HG02973 (cell line): ENCODE measurements around the gene GOLGA6A.
"Not testable (repeated sequence)": the region's sequence is repeated elsewhere in the genome, so short reads cannot be mapped to it uniquely, and the experiment has no call there.

Experiments used
- ATAC-seq: cut with Tn5 transposase; IDR thresholded peaks from one replicate; pipeline ENCODE4 v1.9.1; 2021; ENCODE audit warnings: moderate library complexity; ENCODE audit not compliant: unreplicated experiment

GOLGA6A gene

DNA sequence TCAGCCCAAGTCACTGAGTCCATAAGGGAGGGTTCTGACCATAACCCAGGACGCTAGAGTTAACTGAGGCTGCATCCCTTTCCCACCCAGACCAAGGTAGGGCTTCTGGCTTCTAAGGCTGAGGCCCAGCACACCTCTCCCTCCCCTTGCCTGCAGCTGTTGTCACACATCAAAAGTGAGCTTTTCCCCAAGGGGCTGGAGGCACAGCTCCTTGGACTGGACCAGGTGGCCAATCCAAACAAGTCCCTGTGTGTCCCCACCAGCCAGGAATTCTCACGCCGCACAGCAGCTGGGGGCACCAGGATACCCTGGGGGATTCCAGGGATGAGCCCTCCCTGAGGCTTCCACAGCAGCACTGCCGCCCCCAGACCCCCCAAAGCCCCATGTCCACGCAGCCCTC lies 25.8 kb upstream of the GOLGA6A start:
- ATAC-seq = no peak

DNA sequence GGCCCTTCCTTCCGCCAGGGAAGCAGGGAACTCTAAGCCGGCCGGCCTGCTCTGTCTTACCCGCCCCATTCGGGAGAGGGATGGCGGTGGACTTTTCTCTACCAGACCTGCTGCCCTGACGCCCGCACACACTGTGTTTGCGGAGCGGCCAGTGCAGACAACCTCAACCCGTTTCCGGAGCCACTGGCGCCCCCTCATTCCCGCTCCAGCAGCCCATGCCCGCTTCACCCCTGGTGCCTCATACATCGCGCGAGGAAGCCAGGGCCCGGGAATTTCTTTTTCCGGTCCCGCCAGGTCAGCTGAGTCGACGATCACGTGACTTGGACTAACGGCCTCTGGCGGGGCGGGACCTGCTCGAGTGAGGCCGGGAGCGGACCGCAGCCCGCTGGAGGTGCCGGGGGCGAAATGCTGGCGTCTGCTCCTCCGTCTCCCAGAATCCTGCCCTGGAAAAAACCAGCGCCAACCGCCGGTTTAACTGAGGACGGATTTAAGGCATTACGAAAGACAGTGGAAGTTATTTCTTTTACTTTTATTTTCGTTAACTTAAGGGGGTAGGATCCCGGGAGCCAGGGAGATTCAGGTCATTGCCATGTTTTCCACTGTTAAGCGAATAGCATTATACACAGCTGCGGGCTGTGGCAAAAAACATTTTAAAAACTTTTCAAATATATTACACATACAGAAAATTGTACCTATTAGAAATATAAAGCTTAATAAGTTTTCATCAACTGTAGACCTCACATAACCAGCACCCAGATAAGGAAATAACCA lies 17.8 kb upstream of the GOLGA6A start:
- peak; percentile 71 for ATAC-seq

DNA sequence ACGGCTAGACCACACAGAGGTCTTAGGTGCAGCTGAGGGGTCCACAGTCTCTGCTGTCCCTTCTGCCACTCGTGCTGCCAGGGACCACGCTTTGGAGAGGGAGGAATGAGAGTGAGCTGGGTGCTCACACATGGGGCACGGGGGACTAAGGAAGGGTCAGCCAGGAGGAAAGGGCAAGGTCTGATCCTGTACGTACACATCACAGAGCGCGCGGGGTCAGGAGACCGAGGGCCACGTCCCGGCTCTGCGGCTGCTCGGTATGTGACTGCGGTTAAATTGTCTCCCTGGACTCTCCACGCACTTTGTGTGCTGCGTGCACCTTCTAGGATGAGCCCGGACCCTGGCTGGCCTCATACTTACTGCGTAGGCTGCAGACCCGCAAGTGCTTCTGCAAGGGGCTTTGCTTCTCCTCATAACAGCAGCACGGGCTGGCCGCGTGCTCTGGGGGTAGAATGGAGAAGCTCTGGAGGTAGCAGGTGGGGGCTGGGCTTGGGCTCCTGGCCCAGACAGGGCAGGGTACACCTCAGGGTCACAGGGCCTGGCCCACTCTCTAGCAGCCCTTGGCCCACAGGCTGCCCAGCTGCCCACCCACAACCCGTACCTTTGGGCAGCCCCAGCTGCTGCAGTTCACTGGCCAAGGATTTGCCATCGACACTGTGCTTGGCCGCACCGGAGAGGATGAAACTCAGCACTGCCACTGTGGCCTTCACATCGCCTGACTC lies 14.6 kb upstream of the GOLGA6A start:
- not testable (repeated sequence) for ATAC-seq

DNA sequence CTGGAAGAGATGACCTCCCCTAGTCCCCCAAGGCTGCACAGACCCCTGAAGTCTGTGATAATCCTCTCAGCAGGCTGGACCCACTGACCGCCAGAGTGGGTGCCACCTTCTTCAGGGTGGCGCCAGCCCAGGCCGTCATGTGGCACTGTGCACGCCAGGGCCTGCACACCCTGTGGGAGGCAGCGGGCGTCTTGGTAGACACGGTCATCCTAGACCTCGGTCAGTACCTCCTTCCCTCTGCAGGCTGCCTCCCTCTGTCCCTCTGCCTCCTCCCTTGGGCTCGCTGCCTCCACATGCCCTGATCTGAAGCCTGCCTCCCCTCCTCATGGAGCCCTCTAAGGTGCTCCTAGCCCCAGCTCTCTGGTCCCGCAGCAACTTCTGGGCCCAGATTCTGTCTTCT lies 13.3 kb upstream of the GOLGA6A start:
- not testable (repeated sequence) for ATAC-seq

DNA sequence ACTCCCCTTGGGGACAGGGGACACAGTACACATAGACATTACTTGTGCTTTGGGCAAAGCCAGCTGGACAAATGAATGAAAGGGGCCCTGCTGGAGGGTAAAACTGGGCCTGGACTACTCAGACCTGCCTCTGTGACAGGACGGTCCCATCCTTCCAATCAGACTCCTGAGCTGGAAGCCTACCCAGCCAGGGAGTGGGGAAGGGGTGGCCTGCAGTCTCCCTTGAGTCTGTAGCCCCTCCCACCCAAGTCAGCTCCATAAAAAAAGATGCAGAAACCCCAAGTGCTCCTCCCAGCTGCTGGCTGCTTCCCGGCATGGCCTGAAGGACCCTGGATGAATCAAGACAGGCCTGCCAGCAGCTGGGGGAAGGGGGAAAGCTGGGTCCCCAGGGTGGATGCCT lies 12.2 kb upstream of the GOLGA6A start:
- ATAC-seq = not testable (repeated sequence)

DNA sequence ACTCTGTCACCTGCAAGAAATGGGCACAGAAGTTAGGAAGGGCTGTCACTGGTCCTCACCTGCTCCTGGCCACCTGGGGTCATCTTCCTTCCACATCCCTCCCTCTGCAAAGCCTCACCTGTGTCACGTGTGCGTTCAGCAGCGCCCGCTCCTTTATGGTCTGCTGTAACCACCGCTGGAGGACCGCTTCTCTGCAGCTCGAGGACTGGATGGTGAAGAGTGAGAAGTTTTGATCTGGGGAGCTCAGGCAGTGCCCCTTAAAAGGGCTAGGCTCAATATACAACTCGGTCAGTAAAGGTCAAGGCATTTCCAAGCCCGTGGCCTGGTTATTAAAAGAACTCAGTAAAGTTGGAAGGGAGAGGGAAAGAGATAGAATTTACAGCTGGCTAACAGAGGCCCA lies 6.6 kb downstream of the GOLGA6A start:
- not testable (repeated sequence) for ATAC-seq

DNA sequence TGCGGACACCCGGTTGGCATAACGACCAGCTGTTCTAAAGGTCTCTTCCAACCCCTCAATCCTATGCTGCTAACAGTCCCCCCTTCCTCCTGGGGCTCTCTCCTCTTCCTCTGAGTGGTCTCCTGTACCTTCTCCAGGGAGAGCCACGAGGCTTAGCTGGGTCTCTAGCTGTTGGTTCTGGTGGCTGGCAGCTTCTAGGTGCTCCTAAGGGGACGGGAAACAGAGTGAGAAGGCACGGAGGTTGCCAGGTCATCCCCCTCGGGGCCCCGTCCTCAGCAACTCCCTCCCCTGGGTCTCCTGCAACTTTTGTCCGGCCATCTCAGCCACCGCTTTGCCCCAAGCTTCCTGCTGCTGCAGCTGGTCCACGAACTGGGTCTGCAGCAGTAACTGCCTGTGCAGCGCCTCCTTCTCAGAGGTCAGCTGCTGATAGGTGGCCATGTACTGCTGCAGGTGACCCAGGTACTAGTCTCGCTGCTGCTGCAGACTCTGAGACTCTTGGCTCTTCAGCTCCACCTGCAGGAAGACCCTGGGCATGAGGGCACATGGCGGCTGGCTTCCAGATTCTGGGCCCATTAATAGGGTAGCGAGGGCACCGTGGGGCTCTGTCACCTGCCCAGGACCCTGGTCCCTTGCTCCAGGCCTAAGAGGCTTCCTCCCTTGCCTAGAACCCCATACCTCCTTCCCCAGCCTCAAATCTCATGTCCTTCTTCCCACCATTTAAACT lies 9.6 kb downstream of the GOLGA6A start:
- not testable (repeated sequence) for ATAC-seq

DNA sequence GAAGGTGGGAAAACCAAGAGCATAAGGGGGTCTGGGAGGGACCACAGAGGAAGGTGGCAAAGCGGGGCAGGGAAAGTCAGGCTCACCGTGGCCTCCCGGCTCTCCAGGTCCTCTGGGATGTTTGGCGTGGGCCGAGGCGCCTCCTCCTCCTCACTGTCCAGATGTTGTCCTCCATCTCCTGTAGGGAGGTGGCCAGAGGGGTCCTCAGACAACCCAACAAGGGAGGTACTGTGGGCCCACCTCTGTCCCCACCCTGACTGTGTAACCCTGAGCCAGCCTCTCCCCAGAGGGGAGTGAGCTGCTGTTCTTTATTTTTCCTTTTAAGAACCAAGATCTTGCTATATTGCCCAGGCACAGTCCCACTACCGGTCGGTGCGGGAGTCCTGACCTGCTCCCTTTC lies 10.2 kb downstream of the GOLGA6A start:
- ATAC-seq = not testable (repeated sequence)

DNA sequence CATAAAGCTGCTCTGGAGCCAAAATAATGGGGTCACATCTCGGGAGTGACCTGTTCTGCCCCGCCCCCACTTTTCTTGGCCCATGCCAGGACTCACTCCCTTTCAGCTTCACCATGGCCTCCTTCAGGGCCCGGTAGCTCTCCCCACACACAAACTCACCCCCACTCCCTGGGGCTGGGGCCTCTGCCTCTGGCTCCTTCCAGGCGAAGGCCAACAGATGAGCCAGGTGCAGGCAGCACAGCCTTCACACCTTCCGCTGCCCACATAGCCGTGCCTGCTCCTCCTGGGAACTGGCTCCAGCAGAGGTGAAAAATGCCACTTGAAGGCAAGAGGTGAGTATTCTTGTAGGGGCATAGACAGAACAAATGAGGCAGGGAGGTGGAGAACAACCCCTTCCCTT lies 10.7 kb downstream of the GOLGA6A start:
- ATAC-seq = not testable (repeated sequence)

DNA sequence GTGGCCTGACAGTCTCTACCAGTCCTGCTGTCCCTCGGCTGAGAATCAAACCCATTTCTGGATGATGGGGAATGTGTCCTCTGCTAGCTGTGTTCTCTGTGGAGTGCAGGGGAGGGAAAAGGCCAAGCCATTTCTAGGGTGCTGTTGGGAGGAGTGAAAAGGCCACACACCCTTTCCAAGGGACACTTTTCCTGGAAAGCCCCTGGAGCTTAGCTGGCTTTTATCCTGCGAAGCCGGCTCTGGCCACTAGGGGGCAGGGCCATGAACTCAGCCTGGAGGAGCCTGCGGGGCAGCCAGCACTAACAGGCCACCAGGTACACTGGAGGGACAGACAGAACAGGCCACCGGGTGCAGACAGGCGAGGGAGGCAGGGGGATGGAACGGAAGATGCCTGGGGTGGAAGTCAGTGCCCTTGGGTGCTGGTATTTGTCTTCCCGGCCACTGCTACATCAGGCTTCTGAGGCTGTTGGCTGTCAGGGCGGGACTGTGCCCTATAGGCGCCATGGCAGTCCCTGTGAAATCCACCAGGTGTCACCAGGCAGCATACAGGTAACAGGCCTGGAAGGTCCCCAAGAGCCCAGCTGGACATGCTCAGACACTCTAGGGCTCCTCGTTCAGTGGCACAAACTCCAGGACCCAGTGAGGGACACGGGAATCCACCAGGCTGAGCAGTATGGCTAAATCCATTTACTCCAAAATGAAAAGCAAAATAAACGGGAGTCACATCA lies 16.5 kb downstream of the GOLGA6A start:
- ATAC-seq = peak; percentile 45

DNA sequence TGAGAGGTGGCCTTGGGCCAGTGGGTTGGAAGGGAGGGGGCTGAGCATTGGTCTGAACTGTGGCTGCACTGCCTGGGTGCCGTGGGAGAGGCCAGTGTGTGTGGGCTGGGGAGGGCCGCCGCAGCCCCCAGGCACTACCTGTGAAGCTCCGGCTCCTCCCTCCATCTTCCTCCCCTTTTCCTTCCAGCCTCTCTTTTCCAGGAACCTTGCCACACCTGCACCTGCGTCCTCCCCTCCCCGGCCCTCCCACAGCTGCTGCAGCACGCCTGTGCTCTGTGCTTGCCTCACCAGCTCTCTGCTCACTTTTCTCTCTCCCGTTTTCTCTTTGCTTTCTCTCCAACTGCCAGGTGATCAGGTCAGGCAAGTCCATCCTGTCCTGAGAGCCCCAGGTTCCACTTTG lies 17.5 kb downstream of the GOLGA6A start:
- not testable (repeated sequence) for ATAC-seq

DNA sequence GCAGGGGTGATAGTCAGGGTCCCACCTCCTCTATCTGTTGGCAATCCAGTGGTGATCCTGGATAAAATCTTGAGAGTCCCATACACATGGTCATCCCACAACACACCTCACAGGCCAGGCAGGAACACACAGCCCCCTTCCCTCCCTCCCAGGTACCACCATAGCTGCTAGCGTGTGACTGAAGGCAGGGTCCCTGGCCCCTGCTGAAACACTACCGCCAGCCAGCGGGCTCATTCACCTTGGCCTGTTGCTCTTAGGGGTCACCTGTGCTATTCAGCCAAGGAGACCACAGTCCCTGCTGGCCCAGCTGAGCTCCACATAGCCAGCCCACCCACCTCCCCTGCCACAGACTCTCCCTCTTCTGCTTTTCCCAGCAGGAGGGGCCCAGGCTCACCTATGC lies 18.2 kb downstream of the GOLGA6A start:
- not testable (repeated sequence) for ATAC-seq

DNA sequence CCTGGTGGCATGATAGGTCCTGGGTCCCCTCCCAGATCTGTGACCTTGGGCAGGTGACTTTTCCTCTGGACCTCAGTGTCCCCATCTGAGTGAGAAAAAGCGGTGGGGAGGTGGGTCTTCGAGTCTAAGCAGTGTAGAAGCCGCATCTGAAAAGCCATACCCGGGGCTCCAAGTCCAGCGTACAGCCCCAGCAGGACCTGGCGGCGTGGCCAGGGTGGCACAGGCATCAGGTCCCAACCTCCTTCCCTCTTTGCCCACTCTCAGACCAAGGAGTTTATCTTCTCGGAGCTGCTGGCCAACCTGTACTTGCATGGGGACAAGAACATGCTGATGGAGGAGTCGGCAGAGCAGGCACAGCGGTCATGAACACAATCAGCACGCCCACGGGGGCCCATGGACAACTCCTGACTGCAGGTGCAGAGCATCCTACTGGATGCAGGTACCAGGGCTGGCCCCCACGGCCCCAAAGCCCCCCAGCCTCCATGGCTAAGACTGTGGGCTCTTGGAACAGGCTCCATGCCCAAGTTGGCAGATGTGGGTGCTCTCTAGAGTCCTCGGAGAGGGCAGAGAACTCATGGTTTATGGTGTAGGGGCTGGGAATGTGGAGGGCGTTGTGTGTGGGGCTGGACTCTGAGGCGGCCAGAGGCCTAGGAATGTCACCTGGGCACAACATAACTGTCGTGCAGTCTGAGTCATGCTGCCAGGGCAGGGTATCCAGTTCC lies 18.8 kb downstream of the GOLGA6A start:
- not testable (repeated sequence) for ATAC-seq

DNA sequence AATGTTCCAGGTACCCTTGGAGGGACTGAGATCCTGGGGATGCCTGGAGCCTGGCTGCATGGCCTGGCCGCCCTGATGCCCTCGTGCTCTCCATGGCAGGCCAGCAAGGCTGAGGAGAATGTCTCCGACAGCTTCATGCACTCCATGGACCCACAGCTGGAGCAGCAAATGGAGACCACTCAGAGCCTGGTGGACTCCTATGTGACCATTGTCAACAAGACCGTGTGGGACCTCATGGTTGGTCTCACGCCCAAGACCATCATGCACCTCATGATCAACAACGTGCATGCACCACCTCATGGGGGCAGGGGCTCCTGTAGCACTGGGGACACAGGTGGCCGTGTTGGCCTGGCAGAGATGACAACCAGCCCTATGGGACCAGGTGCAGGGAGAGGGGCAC lies 19.7 kb downstream of the GOLGA6A start:
- no peak for ATAC-seq

DNA sequence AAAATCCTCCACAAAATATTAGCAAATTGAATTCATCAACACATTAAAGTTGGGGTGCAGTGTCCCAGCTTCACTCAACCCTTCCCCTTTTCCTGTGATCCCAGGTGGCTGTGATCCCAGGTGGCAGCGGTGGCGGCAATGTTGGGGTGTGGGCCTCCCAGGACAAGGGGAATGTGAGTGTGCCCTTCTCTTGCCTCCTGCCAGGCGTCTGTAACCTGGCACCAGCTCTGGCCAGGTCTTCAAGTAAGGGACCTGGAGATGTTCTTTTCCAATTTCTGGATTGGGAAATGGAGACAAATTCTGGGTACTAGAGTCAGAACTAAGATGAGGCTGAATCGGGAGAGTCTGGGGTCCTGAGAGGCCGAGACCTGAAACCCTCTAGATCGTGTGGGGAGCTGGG lies 20.1 kb downstream of the GOLGA6A start:
- ATAC-seq = no peak

DNA sequence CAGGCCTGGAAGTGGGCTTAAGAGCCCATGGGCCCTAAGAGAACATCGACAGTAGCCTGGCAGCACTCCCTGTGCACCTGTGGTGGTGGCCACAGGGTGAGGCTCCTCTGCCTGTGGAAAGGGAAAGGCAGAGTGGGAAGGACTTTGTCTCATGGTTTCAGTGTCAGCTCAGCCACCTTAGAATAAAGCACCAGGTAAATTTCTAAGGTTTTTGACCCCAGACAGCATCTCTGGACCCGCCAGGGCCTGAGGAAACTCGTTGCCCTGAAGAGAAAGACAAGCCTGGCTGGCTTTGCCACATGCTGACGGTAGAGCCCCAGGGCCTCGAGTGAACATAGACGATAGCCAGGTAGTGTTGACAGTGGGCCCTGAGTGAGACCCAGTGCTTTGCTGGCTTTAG lies 22.1 kb downstream of the GOLGA6A start:
- ATAC-seq = no peak

DNA sequence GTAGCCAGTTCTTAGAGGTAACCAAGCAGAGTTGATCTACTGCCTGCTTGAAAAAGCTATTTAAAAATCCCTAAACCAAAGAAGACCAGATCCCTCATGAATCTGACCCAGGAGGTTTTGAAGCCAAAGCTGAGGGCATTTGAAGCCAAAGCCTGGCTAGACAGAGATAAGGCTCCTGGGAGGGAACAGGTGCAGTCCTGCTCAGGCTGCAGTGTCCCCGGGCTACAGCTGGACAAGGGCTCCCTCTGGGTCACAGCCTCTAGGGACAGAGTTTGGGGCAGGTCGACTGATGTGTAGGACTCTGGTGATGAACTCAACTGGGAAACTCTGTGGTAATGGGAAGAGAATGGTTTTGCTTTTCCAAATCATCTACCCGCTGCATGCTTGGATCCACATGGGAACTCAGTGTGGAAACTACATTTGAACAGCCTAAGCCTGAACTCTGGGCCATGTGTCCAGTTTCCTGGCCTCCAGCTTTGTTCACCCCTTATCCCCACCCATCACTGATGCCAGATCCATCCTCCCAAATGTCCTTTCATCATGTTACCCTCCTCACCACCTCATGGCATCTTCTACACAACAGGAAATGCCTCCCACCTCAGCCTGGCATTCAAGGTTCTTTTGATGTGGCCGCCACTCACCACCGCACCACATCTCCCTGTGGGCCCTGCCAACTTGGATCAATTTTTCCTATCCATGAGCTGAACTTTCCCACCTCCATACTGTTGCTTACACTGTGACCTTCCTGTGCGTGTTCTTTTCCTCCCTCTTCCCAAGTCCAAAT lies 23.1 kb downstream of the GOLGA6A start:
- not testable (repeated sequence) for ATAC-seq

DNA sequence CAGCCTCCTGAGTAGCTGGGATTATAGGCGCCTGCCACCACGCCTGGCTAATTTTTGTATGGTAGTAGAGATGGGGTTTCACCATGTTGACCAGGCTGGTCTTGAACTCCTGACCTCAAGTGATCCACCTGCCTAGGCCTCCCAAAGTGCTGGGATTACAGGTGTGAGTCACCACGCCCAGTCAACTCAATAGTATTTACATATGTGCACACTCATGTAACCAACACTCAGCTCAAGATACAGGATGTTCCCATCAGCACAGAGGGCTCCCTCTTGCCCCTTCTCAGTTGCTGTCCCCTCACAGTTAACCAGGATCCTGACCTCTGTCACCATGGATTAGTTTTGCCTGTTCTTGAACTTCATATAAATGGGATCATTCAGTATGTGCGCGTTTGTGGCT lies 26.0 kb downstream of the GOLGA6A start:
- not testable (repeated sequence) for ATAC-seq

DNA sequence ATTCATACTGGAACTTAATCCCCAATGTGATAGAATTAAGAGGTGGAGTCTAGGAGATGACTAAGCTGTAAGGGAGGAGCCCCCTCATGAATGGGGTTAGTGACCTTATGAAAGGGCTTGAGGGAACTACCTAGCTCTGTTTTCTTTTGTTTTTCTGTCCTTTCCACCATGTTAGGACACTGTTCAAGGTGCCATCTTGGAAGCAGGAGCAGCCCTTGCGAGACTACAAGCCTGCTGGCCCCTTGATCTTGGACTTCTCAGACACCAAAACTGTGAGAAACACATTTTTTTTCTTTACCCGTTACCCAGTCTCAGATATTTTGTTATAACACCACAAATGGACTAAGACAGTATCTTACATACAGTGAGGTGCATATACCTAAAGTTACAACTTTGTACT lies 26.5 kb downstream of the GOLGA6A start:
- no peak for ATAC-seq
